Activated CD4-positive, CD25-positive, alpha-beta regulatory T cell treated with anti-CD3 and anti-CD28 coated beads, Interleukin-2, amount 50 U/mL, for 16 hours (primary cell): ENCODE results near the gene ID2.

Experiments used
- DNase-seq: peaks from one replicate; pipeline ENCODE4 v3.0.0-alpha.2; 2020; ENCODE audit warnings: low read depth, low spot score

The ID2 gene

GRCh38 chr2:8729939-8730338 is 48.1 kb downstream of the ID2 start:
- no peak for DNase-seq

DNA sequence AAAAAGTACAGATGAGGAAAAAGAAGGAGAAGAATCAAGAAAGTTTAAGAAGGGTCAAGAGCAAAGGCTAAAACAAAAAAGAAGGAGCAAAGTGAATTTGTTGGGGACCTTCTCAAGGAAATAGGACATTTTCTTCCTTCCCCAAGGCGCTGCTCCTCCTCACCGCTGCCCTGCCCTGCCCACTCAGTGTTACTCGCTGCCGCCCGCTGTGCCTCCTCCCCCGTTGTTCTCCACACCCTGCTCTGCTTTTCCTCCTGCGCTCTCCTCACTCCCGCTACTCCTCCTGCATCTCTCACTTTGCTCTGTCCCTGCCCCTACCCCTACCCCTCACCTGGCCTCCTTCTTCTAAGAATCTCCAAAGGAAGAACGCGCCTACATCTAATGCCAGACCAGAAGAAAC is 50.7 kb downstream of the ID2 start:
- no peak for DNase-seq
